ENCODE data around the gene KAZN. TPM values are rescaled to one million over a fixed set of nuclear protein-coding genes. Genes with fewer than 3 reads are reported as not detected.

Gene KAZN
- total RNA-seq, 1 experiment from 2014 or later, result 15.6 TPM

- Histone ChIP-seq H2AFZ (no peak overlapping the region), H3K4me1 (replicated peaks; ENCODE audit: insufficient read depth) (no peaks in the 10 kb centered on the region), H3K9me3 (ENCODE audit: insufficient read depth, low read depth) (no peaks in the 10 kb centered on the region), H3K9me2 (ENCODE audit: insufficient read depth) (no peaks in the 10 kb centered on the region), H3K4me3 (no peak overlapping the region), H3K27me3 (ENCODE audit: insufficient read depth, low read depth) (no peaks in the 10 kb centered on the region), H4K20me1 (ENCODE audit: insufficient read depth) (no peaks in the 10 kb centered on the region), H3K36me3 (ENCODE audit: low read depth) (no peaks in the 10 kb centered on the region), H3F3A (ENCODE audit: insufficient read depth, low read depth) (no peaks in the 10 kb centered on the region), H3K4me2 (no peak overlapping the region), H3K27ac (no peak overlapping the region), H3K79me2 (ENCODE audit: low read depth) (no peaks in the 10 kb centered on the region)
- ChIA-PET POLR2A (ENCODE audit: unreplicated experiment) (no interaction called here), CTCF (no interaction called here)
- BruUV-seq (replicated peaks), result no TSS peak
- intact Hi-C loops (cut with micrococcal nuclease; ENCODE audit: unreplicated experiment), result no loop called here
- TF ChIP-seq EZH2 (IDR thresholded peaks at IDR 0.05; ENCODE audit: low read depth), result no peak
- TF ChIP-seq CTCF (conservative IDR thresholded peaks at IDR 0.05), result no peak
- DNase-seq, result no peak
These were observed 382.2 kb downstream of the KAZN start for GRCh38 chr1:14980621-14981218.

GRCh38 chr1:14982029-14982428, 383.5 kb downstream of the KAZN start:
- CTCF ChIA-PET, result no interaction called here
- Histone ChIP-seq H3K4me1 (replicated peaks; ENCODE audit: insufficient read depth) (no peaks in the 10 kb centered on the region), H3F3A (ENCODE audit: insufficient read depth, low read depth) (no peaks in the 10 kb centered on the region), H3K4me3 (no peak overlapping the region), H3K4me2 (no peak overlapping the region), H3K27me3 (ENCODE audit: insufficient read depth, low read depth) (no peaks in the 10 kb centered on the region), H3K27ac (no peak overlapping the region), H4K20me1 (ENCODE audit: insufficient read depth) (no peaks in the 10 kb centered on the region), H3K9me2 (ENCODE audit: insufficient read depth) (no peaks in the 10 kb centered on the region), H3K36me3 (ENCODE audit: low read depth) (no peaks in the 10 kb centered on the region), H3K9me3 (ENCODE audit: insufficient read depth, low read depth) (no peaks in the 10 kb centered on the region), H3K79me2 (ENCODE audit: low read depth) (no peaks in the 10 kb centered on the region), H2AFZ (no peak overlapping the region)
- DNase-seq, result no peak
- BruUV-seq (replicated peaks), result no TSS peak
- POLR2A ChIA-PET (ENCODE audit: unreplicated experiment), result interaction anchor here (0.6 kb wide), 1 partner anchor 181 kb away, joined by 7 read pairs; no protein-coding TSS in a partner anchor
- TF ChIP-seq EZH2 (IDR thresholded peaks at IDR 0.05; ENCODE audit: low read depth), result no peak
- no peak for TF ChIP-seq CTCF (conservative IDR thresholded peaks at IDR 0.05)
- intact Hi-C loops (cut with micrococcal nuclease; ENCODE audit: unreplicated experiment), result no loop called here

- BruUV-seq (replicated peaks), result no TSS peak
- Histone ChIP-seq H4K20me1 (ENCODE audit: insufficient read depth) (no peaks in the 10 kb centered on the region), H3F3A (ENCODE audit: insufficient read depth, low read depth) (no peaks in the 10 kb centered on the region), H3K9me2 (ENCODE audit: insufficient read depth) (no peaks in the 10 kb centered on the region), H3K4me3 (no peak overlapping the region), H3K27ac (no peak overlapping the region), H2AFZ (no peak overlapping the region), H3K27me3 (ENCODE audit: insufficient read depth, low read depth) (no peaks in the 10 kb centered on the region), H3K4me1 (replicated peaks; ENCODE audit: insufficient read depth) (no peaks in the 10 kb centered on the region), H3K4me2 (no peak overlapping the region), H3K9me3 (ENCODE audit: insufficient read depth, low read depth) (no peaks in the 10 kb centered on the region), H3K79me2 (ENCODE audit: low read depth) (no peaks in the 10 kb centered on the region), H3K36me3 (ENCODE audit: low read depth) (no peaks in the 10 kb centered on the region)
- no peak for DNase-seq
- CTCF ChIA-PET, result no interaction called here
- POLR2A ChIA-PET (ENCODE audit: unreplicated experiment), result no interaction called here
- intact Hi-C loops (cut with micrococcal nuclease; ENCODE audit: unreplicated experiment), result no loop called here
- TF ChIP-seq CTCF (conservative IDR thresholded peaks at IDR 0.05), result no peak; the same call in 1 of the 2 replicates
- TF ChIP-seq EZH2 (IDR thresholded peaks at IDR 0.05; ENCODE audit: low read depth), result no peak
These were observed 384.8 kb downstream of the KAZN start for GRCh38 chr1:14983277-14983676.
